DOHH2 (cell line): Measurements from ENCODE around the gene LAMA3.

Source experiments
- EZH2phosphoT487 ChIP-seq: fragments of 200-600 bp; sonication (generic); IDR thresholded peaks from 2 replicates; pipeline ENCODE4 v1.6.1; 2017; ENCODE audit warnings: borderline replicate concordance, mild to moderate bottlenecking, antibody characterized with exemption, low read length, moderate library complexity, mixed read lengths
- TF ChIP-seq, protein P1 (sequence below): fragments of 200-600 bp; sonication (generic); IDR thresholded peaks from one replicate; pipeline ENCODE4 v1.5.1; 2014; ENCODE audit warnings: antibody characterized with exemption, mild to moderate bottlenecking, low read depth, low read length; ENCODE audit not compliant: poor library complexity, severe bottlenecking

DNA sequence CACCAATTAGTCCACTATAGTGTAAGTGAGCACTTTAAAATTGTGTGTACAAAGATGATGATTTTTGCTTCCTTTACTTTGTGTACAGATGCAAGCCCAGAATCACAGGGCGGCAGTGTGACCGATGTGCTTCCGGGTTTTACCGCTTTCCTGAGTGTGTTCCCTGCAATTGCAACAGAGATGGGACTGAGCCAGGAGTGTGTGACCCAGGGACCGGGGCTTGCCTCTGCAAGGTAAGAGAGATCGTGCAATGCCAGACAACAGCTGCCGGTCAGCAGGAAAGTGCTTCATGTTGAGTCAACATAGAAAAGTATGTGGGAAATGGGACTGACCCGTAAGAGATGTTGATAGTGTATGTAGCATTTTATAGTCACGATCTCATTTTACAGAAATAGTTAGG lies 168.5 kb downstream of the LAMA3 start:
- TF ChIP-seq EZH2phosphoT487 = no peak
- TF ChIP-seq, protein P1, sequence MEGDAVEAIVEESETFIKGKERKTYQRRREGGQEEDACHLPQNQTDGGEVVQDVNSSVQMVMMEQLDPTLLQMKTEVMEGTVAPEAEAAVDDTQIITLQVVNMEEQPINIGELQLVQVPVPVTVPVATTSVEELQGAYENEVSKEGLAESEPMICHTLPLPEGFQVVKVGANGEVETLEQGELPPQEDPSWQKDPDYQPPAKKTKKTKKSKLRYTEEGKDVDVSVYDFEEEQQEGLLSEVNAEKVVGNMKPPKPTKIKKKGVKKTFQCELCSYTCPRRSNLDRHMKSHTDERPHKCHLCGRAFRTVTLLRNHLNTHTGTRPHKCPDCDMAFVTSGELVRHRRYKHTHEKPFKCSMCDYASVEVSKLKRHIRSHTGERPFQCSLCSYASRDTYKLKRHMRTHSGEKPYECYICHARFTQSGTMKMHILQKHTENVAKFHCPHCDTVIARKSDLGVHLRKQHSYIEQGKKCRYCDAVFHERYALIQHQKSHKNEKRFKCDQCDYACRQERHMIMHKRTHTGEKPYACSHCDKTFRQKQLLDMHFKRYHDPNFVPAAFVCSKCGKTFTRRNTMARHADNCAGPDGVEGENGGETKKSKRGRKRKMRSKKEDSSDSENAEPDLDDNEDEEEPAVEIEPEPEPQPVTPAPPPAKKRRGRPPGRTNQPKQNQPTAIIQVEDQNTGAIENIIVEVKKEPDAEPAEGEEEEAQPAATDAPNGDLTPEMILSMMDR = no peak
